DOHH2 (cell line): Measurements from ENCODE around the gene MYPN.

Experiments
- H3F3A ChIP-seq: fragments of 200-600 bp; sonication (generic), shearing (Covaris generic); 2 replicates; pipeline ENCODE4 v1.6.0; 2016; ENCODE audit warnings: antibody characterized with exemption, mild to moderate bottlenecking; ENCODE audit not compliant: control insufficient read depth, insufficient read depth
- H3K27ac ChIP-seq: fragments of 200-600 bp; sonication (generic); 2 replicates; pipeline ENCODE4 v1.5.1; 2014; ENCODE audit warnings: low read depth, mild to moderate bottlenecking, low read length, moderate library complexity
- H3K27me3 ChIP-seq: fragments of 200-600 bp; sonication (generic); 2 replicates; pipeline ENCODE4 v1.6.1; 2014; ENCODE audit warnings: mild to moderate bottlenecking, low read length, mixed read lengths; ENCODE audit not compliant: control insufficient read depth
- H3K36me3 ChIP-seq: fragments of 200-600 bp; sonication (generic); 2 replicates; pipeline ENCODE4 v1.6.1; 2014; ENCODE audit warnings: mild to moderate bottlenecking, low read length, moderate library complexity, mixed read lengths; ENCODE audit not compliant: control insufficient read depth
- H3K4me1 ChIP-seq: fragments of 200-600 bp; sonication (generic); 2 replicates; pipeline ENCODE4 v1.6.1; 2014; ENCODE audit warnings: mild to moderate bottlenecking, low read length, mixed read lengths; ENCODE audit not compliant: control insufficient read depth
- H3K4me2 ChIP-seq: fragments of 200-600 bp; sonication (generic); 2 replicates; pipeline ENCODE4 v1.6.0; 2014; ENCODE audit warnings: mild to moderate bottlenecking, low read length, moderate library complexity
- H3K4me3 ChIP-seq: fragments of 200-600 bp; sonication (generic); 2 replicates; pipeline ENCODE4 v1.5.1; 2014; ENCODE audit warnings: mild to moderate bottlenecking, low read length, mixed read lengths
- H3K79me2 ChIP-seq: fragments of 200-600 bp; sonication (generic); 2 replicates; pipeline ENCODE4 v1.6.1; 2014; ENCODE audit warnings: mild to moderate bottlenecking, low read length, mixed read lengths; ENCODE audit not compliant: control insufficient read depth
- H3K9me2 ChIP-seq: fragments of 200-600 bp; sonication (generic); replicated peaks from 2 replicates; pipeline ENCODE4 v1.6.1; 2014; ENCODE audit warnings: mild to moderate bottlenecking, low read length, mixed read lengths; ENCODE audit not compliant: control insufficient read depth
- H3K9me3 ChIP-seq: fragments of 200-600 bp; sonication (generic); 2 replicates; pipeline ENCODE4 v1.6.1; 2014; ENCODE audit warnings: antibody characterized with exemption, low read length, mixed read lengths; ENCODE audit not compliant: control insufficient read depth, insufficient read depth
- H4K20me1 ChIP-seq: fragments of 200-600 bp; sonication (generic); 2 replicates; pipeline ENCODE4 v1.6.0; 2014; ENCODE audit warnings: low read depth, mild to moderate bottlenecking, antibody characterized with exemption, low read length, moderate library complexity; ENCODE audit not compliant: control insufficient read depth, insufficient read depth
- CTCF ChIP-seq: fragments of 200-600 bp; sonication (generic); IDR thresholded peaks from one replicate; pipeline ENCODE4 v1.5.1; 2014; ENCODE audit warnings: antibody characterized with exemption, mild to moderate bottlenecking, low read depth, low read length; ENCODE audit not compliant: poor library complexity, severe bottlenecking
- EZH2phosphoT487 ChIP-seq: fragments of 200-600 bp; sonication (generic); IDR thresholded peaks from 2 replicates; pipeline ENCODE4 v1.6.1; 2017; ENCODE audit warnings: borderline replicate concordance, mild to moderate bottlenecking, antibody characterized with exemption, low read length, moderate library complexity, mixed read lengths

MYPN gene

GRCh38 chr10:68238371-68238770 lies 129.1 kb downstream of the MYPN start:
- Histone ChIP-seq H3K9me2 (no peaks in the 10 kb centered on the region), H3K79me2 (no peaks in the 10 kb centered on the region), H3K9me3 (no peaks in the 10 kb centered on the region), H3K4me1 (peaks cover 4% of the 10 kb centered on the region; the same call in 1 of the 2 replicates), H3K4me3 (no peak overlapping the region), H3K27ac (no peak overlapping the region), H3K27me3 (no peaks in the 10 kb centered on the region), H3K36me3 (no peaks in the 10 kb centered on the region), H3F3A (no peaks in the 10 kb centered on the region), H4K20me1 (no peaks in the 10 kb centered on the region), H3K4me2 (no peak overlapping the region)
- TF ChIP-seq EZH2phosphoT487 (no peak), CTCF (no peak)

GRCh38 chr10:68239069-68239468 lies 129.8 kb downstream of the MYPN start:
- H3K79me2 ChIP-seq, result no peaks in the 10 kb centered on the region
- no peak overlapping the region for H3K27ac ChIP-seq
- H3K9me3 ChIP-seq, result no peaks in the 10 kb centered on the region
- H3K36me3 ChIP-seq, result no peaks in the 10 kb centered on the region
- peaks cover 4% of the 10 kb centered on the region; the same call in 1 of the 2 replicates for H3K4me1 ChIP-seq
- H3K9me2 ChIP-seq, result no peaks in the 10 kb centered on the region
- no peaks in the 10 kb centered on the region for H4K20me1 ChIP-seq
- H3F3A ChIP-seq, result no peaks in the 10 kb centered on the region
- no peak overlapping the region for H3K4me3 ChIP-seq
- no peak overlapping the region for H3K4me2 ChIP-seq
- H3K27me3 ChIP-seq, result no peaks in the 10 kb centered on the region
- TF ChIP-seq EZH2phosphoT487 (no peak), CTCF (no peak)

GRCh38 chr10:68239596-68240150 lies 130.4 kb downstream of the MYPN start:
- Histone ChIP-seq H3K4me2 (no peak overlapping the region), H3K4me3 (no peak overlapping the region), H3K36me3 (no peaks in the 10 kb centered on the region), H3K27me3 (no peaks in the 10 kb centered on the region), H3F3A (no peaks in the 10 kb centered on the region), H3K9me2 (no peaks in the 10 kb centered on the region), H3K4me1 (peaks cover 4% of the 10 kb centered on the region; the same call in 1 of the 2 replicates), H3K79me2 (no peaks in the 10 kb centered on the region), H3K9me3 (no peaks in the 10 kb centered on the region), H3K27ac (no peak overlapping the region), H4K20me1 (no peaks in the 10 kb centered on the region)
- TF ChIP-seq CTCF, result no peak
- TF ChIP-seq EZH2phosphoT487, result no peak
